ENCODE data around the gene MRPL40.

- TF ChIP-seq CTCF (IDR thresholded peaks at IDR 0.05): no peak
- TF ChIP-seq POLR2A (IDR thresholded peaks at IDR 0.05): no peak
Measured at GRCh38 chr22:19449422-19449767, 17.1 kb downstream of the MRPL40 start.
